HG03066 (cell line): ENCODE data around the gene KRT33A.

ENCODE experiments used
- ATAC-seq: cut with Tn5 transposase; IDR thresholded peaks from one replicate; pipeline ENCODE4 v1.9.1; 2021; ENCODE audit warnings: low read depth; ENCODE audit not compliant: unreplicated experiment

Gene KRT33A

DNA sequence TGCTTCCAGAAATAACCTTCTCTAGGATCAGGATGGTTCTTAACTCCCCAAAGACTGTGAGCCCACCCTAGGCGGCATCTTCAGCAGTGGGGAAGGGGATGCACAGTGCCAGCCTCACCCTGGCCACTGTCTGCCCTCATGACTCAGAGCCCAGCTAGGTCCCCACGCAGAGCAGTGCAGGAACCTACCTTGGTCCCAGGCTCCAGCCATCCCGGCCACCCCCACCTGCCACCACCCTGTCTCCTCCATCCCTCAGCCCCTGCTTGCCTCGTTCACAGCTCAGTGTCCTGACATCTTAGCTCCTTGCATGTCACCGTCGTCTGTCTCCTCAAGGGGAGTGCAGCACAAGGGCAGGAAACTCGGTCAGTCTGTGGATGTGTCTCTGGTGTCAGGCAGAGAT is 19.0 kb downstream of the KRT33A start:
- ATAC-seq = no peak

DNA sequence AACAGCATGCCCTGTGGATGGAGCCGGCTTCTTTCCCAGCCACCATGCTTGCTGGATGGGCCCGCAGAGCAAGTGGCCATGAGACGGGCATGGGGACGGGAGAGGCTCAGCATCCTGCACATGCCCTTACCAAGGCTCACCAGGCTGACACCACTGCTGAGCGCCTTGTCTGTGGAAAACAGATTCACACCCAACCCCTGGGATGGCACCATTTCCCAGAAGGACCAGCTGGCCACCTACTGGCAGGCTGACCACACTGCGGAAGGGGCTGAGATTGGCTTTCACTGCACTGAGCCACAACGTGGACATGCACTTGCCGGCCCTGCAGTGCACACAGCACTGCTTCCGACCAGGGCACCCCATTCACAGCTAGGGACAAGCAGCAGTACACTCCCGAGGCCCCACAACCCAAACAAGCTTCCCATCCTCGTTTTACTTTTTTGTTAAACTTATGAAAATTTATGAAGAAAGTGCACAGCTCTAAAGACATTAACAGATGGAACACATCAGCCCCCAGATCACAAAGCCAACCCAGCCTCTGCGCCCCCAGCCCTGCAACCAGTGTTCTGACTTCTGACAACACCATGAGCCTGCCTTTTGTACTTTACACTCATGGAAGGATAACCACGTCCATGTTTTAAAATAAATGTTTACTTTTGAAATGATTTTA is 21.2 kb downstream of the KRT33A start:
- no peak for ATAC-seq

DNA sequence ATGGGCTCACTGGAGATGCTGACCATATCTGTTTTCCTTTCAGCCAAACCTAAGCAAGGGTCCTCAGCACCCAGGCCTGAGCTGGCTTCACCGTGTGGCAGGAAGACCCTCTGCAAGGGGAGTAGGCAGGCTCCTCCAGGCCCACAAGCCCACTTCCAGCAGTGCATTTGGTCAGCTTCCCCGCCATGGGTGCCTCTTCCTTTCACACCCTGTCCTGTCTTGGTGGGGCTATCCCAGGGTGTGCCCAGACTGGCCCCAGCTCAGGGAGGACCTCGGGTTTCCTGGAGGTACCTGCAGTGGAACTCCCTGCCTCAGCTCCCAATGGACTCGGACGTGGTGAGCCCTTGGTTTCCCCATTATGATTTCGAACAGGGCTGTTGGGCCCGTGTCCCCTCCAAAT is 22.4 kb downstream of the KRT33A start:
- no peak for ATAC-seq

DNA sequence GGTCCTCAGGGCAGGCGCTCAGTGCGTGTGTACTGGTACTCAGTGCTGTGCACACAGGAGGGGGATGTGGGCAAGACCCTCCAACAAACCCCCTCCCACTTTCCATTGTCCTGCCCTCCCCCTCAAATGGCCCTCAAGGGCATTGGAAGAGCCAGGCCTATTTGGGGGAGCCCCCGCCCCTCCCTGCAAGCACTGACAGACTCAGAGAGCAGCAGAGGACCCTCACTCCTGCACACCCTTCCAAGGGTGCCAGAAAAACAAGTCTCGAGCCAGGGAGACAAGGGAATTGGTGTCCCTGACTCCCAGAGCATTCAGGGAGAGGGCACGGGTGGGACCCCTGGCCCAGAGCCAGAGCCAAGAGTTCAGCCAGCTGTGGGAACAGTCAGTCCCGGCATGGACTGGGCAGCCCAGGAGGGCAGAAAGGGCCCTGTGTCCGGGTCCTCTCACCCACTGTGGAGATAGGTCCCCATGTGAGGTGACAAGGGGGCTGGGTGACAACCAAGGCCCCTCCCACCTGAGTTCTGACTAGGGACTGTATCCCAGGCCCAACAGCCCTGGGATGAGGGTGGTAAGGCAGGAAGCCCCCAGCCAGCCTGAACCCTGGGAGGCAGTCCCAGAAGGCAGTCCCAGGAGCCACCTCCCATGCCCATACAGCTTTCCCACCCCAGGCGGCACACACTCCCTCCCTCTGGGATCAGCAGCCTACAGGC is 23.1 kb downstream of the KRT33A start:
- no peak for ATAC-seq

DNA sequence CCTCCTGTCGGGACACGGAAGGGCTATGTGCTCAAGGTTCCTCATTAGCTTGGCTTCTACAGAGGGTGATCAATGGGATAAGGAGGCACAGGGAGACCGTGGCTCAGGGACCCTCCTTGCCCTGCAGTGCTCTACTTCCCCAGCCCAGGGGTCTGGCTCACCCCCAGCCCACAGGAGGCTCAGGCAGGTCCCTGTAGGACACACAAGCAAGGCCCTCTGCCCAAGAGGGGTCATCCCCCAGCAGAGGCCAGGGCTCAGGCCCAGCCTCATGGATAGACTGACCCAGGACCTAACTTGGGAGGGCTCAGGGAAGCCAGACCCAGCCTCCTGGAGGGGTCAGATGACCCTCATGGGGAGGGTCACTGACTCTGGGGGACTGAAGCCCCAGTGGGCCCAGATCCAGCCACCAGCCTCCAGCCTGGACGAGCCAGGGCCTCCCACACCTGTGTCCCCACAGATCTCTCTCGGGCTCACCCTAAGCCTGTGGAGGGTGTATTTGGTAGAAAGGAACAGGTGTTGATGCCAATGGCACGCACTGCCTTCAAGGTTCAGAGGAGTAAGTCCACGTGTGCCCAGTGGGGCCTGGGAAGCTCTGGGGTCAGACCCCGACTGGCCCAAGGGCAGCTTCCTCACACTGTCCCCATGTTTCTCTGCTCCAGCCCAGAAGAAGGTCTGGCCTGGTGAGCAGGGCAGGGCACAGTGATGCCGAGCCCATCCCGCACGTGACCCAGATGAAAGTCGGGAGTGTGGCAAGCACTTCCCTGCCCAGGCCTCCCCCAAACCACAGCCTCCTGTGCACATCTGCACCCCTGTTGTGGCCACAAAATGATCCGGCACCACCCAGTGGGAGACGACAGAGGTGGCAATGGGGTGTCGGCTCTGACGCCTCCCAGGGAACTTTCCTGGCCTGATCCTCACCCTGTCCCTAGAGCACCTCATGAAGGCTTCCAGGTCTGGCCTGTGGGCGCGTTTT is 24.2 kb downstream of the KRT33A start:
- ATAC-seq = no peak

DNA sequence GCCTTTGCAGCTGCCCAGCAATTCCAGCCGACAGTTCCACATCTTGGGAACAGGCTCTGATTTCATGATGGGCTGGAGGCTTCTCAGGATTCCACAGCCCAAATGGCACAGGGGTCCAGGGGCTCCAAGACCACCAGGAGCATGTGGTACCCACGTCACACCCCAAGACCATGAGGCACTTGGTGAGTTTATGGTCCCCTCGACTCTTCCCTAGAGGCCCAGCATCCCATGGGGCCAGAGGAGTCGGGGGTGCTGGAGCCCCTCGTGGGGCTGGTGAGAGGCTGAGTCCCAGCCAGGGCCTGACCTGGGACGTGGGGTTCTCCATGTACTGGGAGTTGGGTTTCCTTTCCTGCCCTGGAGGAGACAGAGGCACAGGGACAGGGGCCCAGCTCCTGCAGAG is 25.0 kb downstream of the KRT33A start:
- ATAC-seq = no peak

DNA sequence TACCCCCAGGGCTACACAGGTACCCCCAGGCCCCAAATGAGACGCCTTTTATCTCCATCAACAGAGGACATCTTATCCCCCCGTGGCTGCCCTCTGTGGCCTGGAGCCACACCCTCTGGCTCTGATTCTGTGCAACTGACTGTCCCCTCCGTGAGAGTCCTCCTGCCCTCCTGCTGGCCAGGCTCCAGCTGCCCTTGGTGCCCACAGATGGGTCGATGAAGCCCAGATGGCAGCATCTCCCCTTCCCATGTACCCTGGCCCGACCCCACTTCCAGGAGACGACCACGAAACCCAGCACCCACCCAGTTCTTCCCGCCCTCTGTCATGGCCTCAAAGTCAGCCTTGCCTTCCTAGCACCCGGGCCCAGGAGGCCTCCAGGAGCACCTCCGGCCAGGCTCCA is 25.5 kb downstream of the KRT33A start:
- no peak for ATAC-seq

DNA sequence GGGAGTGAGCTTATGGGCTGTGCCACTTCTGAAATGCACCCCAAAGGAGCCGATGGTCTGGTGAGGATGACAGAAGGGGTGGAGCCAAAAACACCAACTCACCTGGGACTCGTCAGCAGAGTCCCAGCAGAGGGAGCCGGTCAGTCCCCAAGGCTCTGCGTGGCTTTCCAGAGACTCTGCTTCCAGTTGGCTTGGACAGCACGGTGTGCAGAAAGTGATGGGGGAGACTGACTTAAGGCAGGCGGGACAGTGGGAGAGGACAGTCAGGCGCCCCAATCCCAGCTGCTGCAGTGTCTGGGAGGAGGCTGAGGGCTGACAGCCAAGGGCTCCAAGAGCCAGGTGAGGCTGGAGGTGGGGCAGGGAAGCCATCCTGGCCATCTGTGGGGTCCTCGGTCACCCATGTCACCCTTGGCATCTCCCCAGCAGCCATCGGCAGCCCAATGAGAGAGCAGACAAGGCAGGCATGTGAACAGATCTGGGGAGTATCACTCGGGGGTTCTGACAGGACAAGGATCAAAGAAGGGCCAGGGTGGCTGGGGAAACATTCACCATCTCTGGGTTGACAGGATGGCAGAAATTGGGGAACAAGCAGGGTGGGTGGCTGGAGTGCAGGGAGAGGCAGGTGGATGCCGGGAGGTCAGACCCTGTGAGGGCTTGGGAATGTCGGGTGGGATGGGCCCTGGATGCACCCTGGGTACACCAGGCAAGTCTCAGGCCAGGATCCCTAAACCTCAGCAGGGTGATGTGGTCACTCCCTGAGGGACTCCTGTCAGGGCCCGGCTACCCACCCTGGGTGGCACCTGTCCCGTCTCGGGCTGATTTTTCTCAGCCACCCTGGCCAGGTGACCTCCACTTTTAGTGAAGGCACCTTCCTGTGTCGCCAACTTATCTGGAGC is 26.2 kb downstream of the KRT33A start:
- ATAC-seq = no peak

DNA sequence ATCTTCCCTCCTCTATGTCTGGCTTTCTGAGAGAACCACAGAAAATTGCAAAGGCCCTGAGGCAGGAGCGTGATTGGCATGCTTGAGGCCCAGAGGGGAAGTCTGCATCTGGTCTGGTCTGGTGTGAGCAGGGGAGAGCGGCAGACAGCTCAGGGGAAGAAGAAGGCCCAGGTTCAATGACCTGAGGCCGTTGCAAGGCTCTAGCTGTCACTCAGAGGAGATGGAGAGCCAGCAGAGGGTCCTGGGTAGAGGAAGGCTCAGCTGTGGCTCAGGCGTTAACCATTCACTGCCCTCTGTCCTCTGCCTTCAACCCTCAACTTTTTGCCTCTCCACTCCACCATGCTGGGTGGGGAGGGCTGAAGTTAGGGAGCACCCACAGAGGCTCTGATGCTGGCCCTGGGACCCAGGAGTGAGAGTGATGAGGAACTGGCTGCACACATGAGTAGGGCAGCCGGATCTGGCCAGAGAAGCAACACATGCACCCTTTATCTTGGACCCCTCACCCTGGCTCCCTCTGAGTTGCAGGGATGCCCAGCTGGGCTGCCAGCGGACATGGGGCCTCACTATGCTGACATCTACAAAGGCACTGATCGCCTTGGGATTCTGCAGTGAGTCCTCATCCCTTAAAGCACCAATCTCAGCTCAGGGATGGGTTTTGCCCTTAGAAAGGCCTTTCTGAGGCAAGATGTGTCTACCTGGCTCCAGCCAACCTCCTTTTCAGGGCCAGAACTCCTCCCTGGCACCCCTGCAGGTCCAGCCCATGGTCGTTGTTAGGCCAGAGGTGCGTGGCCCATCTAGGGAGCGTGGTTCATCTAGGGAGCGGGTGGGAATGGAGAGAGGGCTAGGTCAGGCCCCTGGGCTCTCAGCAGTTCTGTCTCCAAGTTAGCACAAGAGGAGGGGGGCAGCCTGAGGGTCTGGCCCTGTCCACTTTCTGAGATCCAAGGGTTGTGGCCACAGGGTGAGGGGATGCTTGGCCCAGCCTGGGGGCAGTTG is 27.4 kb downstream of the KRT33A start:
- ATAC-seq = no peak

DNA sequence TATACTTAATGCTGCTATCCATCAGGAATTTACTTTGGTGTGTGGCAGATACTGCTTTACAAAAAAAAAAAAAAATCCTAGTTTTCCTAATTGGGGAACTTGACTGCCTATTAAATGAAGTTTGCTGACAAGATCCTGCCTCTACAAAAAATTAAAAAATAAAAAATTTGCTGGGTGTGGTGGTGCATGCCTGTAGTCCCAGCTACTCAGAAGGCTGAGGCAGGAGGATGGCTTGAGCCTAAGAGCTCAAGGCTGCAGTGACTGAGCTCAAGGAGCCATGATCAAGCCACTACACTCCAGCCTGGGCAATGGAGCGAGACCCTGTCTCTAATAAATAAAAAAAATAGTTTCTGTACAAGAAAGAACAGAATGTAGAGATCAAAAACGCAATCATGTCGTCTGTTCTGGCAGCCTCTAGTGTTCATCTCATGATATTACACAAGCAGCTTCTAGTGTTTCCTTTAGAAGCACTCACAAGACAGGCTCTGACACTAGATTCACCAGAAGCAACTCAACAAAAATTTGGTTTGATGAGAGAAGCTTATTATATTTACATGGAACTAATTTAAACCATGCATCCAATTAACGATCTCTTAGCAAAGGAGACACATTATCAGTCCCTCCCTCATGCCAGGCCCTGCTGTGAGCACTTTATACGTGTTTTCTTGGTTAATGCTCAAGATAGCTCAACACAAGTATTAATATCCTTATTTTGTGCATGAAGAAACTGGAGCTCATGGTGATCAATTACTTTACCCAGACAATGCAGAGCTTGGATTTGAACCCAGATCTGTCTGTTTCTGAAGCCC is 28.3 kb downstream of the KRT33A start:
- no peak for ATAC-seq

DNA sequence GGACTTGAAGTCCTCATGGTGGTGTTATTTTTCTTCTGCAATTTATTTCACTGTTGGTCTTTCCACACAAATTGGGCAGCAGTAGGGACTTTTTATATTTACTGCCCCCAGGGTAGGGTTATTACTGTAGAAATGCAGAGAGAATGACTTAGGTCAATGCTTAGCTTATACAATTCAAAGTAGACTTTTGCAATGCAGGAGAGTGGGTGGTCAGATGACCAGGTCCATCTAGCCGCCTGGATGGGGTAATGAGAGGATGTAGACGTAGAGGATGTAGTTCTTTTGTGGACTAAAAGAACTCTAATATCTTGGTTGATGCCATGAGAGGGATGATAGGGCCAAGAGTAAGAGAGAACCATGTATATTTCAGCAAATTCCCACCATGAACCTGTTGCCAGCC is 32.4 kb downstream of the KRT33A start:
- no peak for ATAC-seq

DNA sequence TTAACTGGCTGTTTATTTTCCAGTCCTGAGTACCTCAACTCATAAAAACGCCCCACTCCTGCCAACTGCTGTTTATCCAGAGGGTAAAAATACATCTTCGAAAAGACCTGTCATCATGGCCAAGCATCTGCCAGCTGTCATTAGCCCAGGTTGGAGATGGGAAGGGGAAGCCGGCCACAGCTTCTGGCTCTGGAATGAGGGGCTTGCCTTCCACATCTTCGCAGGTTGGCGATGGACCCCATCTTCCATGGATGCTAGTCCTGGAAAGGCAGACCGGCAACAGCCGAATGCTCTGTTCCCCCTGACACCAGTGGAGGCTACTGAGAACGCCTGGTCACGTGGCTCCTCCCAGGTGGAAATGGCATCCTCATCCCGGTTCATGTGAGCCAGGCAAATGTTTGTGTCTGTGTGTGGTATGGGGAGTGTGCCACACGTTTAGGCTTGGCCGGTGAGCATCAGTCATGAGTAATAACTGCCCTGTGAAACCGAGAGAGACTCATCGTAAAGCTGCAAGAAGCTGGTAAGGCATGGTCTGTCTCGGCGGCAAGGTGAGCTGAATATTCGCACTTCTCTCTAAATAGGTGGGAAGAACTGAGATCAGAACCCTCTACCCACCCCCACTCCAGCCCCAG is 34.7 kb downstream of the KRT33A start:
- ATAC-seq = no peak

DNA sequence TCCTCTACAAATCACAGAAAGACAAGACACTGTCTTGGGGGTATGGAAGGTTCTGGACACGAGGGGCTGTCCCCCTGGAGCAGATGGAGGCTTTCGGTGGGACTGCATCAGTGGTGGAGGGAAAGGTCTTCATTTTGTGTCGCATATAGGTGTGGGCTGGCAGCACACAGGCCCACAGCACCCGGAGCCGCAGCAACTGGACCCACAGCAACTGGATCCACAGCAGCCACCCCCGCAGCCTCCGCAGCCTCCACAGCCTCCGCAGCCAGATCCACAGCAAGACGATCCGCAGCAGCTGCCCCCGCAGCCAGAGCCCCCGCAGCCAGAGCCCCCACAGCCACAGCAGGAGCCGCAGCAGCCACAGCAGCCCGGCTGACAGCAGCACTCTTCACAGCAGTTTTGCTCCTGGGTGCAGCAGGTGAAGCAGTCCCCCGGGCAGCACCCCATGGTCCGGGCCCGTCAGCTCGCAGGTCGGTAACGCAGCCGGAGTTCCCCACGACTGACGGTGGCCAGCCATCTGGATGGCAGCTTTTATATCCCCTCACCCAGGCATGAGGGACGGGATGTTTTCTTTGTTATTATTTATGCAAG is 35.3 kb downstream of the KRT33A start, which contains the start of gene KRTAP17-1:
TSS of gene KRTAP17-1 (minus strand) at position 507 of the 591 bp plus-strand sequence. CDS start at position 447, 60 bp downstream.
- ATAC-seq = no peak

DNA sequence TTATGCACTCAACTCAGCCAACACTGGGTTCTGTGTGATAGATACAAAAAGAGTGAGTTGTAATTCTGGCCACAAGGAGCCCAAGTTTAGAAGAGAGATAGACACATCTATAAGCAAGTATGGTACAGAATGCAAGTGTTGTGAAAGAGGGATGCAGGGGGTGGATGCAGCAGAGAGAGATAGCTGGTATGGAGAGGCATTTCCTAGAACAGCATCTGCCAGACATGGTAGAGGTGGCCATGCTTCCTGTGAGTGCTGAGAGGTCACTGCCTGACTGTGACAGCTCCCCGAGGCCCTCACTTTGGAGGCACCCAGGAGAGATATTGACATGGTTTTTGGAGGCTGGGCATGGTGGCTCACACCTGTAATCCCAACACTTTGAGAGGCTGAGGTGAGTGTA is 39.5 kb downstream of the KRT33A start:
- ATAC-seq = no peak

DNA sequence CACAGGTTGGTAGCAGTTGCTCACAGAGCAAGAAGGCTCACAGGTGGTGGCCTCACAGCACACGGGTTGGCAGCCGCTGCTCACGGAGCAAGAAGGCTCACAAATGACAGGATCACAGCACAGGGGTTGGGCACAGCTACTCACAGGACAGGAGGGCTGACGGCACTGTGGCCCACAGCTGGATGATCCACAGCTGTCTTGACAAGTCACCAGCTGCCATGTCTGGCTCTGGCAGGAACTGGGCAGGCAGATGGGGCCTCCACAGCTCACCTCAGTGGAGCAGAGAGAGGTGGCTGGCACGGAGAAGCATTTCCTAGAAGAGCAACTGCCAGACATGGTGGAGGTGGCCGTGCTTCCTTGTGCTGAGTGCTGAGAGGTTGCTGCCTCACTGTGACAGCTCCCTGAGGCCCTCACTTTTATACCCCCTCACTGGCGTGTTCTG is 41.7 kb downstream of the KRT33A start, which contains the start of gene KRTAP16-1:
TSS of gene KRTAP16-1 (minus strand) at position 392 of the 442 bp plus-strand sequence. CDS start at position 336, 56 bp downstream.
- no peak for ATAC-seq

DNA sequence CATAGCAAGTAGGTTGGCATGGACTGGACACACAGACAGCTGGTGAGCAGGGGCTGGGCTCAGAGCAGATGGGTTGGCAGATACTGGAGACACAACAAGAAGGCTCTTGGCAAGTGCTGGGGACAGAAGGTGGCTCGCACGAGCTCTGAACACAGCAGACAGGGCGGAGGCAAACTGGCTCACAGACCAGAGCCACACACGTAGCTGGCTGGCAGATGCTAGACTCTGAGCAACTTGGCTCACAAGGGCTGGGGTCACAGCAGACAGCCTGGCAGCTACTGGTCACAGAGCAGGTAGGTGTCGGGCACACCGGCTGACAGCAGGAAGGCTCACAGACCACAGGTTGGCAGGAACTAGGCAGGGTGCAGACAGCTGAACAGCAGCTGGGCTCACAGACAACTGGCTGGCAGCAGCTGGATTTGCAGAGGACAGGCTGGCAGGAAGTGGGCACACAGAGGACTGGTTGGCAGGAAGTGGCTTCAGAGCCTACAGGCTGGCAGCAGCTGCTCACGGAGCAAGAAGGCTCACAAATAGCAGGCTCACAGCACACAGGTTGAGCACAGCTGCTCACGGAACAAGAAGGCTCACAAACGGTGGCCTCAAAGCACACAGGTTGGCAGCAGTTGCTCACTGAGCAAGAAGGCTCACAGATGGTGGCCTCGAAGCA is 42.2 kb downstream of the KRT33A start:
- no peak for ATAC-seq

DNA sequence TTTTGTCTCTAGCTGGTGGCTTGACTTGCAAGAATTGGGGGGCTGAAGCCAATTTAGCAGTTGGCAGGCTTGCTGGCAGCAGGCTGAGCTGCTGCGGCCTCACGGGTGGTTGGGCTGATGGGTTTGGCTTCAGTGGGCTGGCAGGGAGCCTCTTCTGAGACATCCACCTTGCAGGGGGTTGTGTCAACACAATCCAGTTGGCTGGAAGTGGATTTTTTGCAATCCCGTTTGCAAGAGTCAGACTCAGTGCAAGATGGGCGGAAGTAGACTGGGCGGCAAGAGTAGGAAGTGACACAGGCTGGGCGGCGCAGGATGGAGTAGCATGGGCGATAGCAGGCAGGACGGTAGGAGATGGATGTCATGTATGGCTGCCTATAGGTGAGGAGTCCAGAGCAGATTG is 43.0 kb downstream of the KRT33A start:
- ATAC-seq = no peak
